ENCODE results near the gene PPP6R1.

The PPP6R1 gene

GRCh38 chr19:55253842-55254624 is 4.8 kb downstream of the PPP6R1 start:
- no peak overlapping the region for H3K4me3 ChIP-seq (replicated peaks; ENCODE audit: low read depth, low read length)
- no peak for TF ChIP-seq CTCF (IDR thresholded peaks at IDR 0.05; ENCODE audit: low read length, missing control alignments)
- no peak for DNase-seq (ENCODE audit: low read depth)

DNA sequence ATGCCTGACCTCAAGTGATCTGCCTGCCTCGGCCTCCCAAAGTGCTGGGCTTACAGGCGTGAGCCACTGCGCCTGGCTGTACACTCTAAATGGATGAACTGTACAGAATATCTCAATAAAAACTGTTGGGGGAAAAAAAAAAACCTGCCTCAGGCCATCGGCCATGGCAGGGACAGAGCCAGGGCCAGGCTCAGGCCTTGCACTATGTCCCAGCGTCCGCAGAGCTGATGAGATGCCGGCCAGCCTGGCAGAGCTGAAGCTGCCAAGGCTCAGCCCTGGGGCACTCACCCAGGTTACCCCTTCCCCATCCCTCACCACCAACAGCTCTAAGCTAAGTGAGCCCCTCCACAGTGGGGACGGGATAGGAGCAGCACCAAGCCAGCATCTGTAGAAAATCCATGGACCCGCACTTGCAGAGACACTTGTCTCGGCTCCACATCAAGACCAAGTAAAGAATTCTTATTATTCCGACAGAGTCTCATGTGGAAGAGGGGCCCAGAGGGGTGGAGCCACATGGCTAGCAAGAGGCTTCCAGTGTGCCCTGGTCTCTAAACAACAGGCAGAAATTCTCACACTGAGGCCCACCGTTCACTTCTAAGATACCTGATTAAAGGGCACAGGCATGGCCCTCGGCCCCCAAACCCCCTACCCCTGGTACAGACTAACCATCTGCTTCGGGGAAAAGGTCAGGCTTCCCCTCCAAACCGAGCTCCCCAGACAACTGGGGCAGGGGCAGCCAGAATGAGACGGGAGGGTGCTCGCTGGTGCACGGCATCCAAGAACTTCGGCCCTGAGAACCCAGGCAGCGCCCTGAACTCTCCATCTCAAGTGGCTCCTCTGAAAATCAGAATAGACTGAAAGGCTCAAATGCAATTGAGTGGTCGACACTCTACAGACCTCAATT is 5.8 kb downstream of the PPP6R1 start:
- DNase-seq (ENCODE audit: low read depth): no peak
- no peak overlapping the region for H3K4me3 ChIP-seq (replicated peaks; ENCODE audit: low read depth, low read length)
- TF ChIP-seq CTCF (IDR thresholded peaks at IDR 0.05; ENCODE audit: low read length, missing control alignments): no peak

- TF ChIP-seq CTCF (IDR thresholded peaks at IDR 0.05; ENCODE audit: low read length, missing control alignments): no peak
- DNase-seq (ENCODE audit: low read depth): peak; percentile 27
- H3K4me3 ChIP-seq (replicated peaks; ENCODE audit: low read depth, low read length): no peak overlapping the region
Measured at GRCh38 chr19:55251341-55252081, 7.3 kb downstream of the PPP6R1 start.

DNA sequence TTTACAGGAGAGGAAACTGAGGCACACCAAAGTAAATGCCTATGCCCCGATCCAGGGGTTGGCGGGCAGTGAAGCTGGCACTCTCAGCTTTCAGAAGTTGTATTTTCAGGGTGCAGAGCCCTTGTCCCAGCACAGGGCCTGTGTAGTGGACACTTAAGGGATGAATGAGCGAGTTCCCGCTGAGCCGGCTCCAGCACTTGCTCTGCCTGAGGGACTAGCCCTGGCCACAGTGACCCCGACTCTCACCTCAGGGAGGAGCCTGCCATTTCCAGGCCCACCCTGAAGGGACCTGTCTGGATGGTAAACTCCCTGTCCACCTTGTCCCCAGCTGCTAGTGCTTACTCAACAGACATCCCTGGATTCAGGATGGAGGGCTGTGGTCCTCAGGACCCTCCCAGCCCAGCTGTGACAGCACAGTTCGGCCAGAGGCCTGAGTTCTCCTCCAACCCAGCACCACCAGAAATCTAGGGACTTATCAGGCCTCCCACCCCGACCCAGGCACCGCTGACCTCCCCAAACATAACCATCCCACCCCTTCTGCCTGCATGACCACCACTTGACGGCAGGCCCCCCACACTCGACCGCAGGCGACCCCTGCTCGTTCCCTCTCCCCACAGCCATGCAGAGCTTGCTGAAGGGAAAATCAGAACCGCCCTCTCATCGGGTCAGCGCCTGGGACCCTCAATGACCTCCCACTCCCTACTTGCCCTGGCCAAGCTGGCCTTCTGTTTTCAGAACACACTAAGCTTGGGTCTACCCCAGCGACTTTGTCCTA is 8.4 kb downstream of the PPP6R1 start:
- no peak for DNase-seq (ENCODE audit: low read depth)
- TF ChIP-seq CTCF (IDR thresholded peaks at IDR 0.05; ENCODE audit: low read length, missing control alignments): no peak
- H3K4me3 ChIP-seq (replicated peaks; ENCODE audit: low read depth, low read length): no peak overlapping the region

DNA sequence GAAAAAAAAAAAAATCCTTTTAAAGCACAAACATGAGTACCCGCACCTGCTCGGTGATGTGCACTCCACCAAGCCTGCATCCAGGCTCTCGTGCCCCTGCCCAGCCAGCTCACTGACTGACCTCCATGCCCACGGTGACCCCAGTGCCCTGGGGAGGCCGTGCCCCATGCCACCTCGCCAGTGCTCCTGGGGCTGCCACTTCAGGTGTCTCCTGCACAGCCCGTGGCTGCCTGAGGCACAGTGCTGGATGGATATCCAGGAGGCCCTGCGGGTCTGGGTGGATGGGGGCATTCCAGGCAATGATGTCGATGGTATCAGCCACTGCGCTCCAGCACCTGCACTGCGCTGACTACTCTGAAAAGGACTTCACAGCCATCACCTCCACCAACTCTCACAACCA is 9.0 kb downstream of the PPP6R1 start:
- no peak for DNase-seq (ENCODE audit: low read depth)
- no peak overlapping the region for H3K4me3 ChIP-seq (replicated peaks; ENCODE audit: low read depth, low read length)

More for the DNA sequence above, 9.0 kb downstream of the PPP6R1 start:
- TF ChIP-seq CTCF (IDR thresholded peaks at IDR 0.05; ENCODE audit: low read length, missing control alignments): no peak

All from fibroblast of pulmonary artery (primary cell).